DMS53 (cell line): ENCODE data around the gene OR6K3.

Experiments used
- DNase-seq: peaks from one replicate; lab custom pipeline; 2025; lab: John Stamatoyannopoulos, UW

Gene OR6K3

GRCh38 chr1:158687037-158687436 lies 33.5 kb downstream of the OR6K3 start:
- DNase-seq: no peak

- peak; percentile 5 for DNase-seq
Measured at GRCh38 chr1:158686111-158687009, 34.2 kb downstream of the OR6K3 start, which contains the start of gene SPTA1. Gene SPTA1, minus strand, starts transcription at chr1:158686715. Its CDS starts 198 bp downstream, at chr1:158686517.

- no peak for DNase-seq
Measured at GRCh38 chr1:158685085-158685484, 35.4 kb downstream of the OR6K3 start.

- DNase-seq: no peak
Measured at GRCh38 chr1:158681606-158682005, 38.9 kb downstream of the OR6K3 start.

- DNase-seq: no peak
Measured at GRCh38 chr1:158679289-158679688, 41.2 kb downstream of the OR6K3 start.

- no peak for DNase-seq
Measured at GRCh38 chr1:158675563-158676323, 44.8 kb downstream of the OR6K3 start.

GRCh38 chr1:158674302-158674701 lies 46.2 kb downstream of the OR6K3 start:
- DNase-seq: no peak
